OCI-LY7 (cell line): ENCODE results near the gene COBL. TPM values are rescaled to one million over a fixed set of nuclear protein-coding genes. Genes with fewer than 3 reads are reported as not detected.

Experiments used
- BruUV-seq: library from RNA; stranded (reverse); fragments of 400-500 nt; replicated peaks from 2 replicates; lab custom pipeline; 2021; lab: Mats Ljungman, UMichigan
- CTCF ChIA-PET: fragments of 300-600 bp; sonication (Branson Sonifier 250); formaldehyde crosslinking; loops from one replicate; lab custom pipeline; 2022; ENCODE audit warnings: antibody characterized with exemption; ENCODE audit not compliant: unreplicated experiment; lab: Charles Lee
- POLR2A ChIA-PET: fragments of 300-600 bp; sonication (Branson Sonifier 250); formaldehyde crosslinking; loops from one replicate; lab custom pipeline; 2022; ENCODE audit warnings: antibody characterized with exemption; lab: Charles Lee
- DNase-seq: peaks from one replicate; pipeline ENCODE4 v3.0.0-alpha.2; 2015; ENCODE audit warnings: low spot score
- H2AFZ ChIP-seq: fragments of 200-600 bp; sonication (generic), shearing (Covaris generic); 2 replicates; pipeline ENCODE4 v1.6.1; 2014; ENCODE audit warnings: mild to moderate bottlenecking, antibody characterized with exemption, low read length, moderate library complexity
- H3K27ac ChIP-seq: fragments of 200-600 bp; sonication (generic); 2 replicates; pipeline ENCODE4 v1.5.1; 2014; ENCODE audit warnings: mixed run types, low read depth, mild to moderate bottlenecking, moderate library complexity, low read length, inconsistent platforms; ENCODE audit not compliant: poor library complexity, severe bottlenecking
- H3K36me3 ChIP-seq: fragments of 200-600 bp; sonication (generic); 2 replicates; pipeline ENCODE4 v1.6.1; 2014; ENCODE audit warnings: mild to moderate bottlenecking, antibody characterized with exemption, low read length, moderate library complexity, mixed read lengths; ENCODE audit not compliant: insufficient read depth
- H3K4me1 ChIP-seq: fragments of 200-600 bp; sonication (generic); 2 replicates; pipeline ENCODE4 v1.5.1; 2014; ENCODE audit warnings: mild to moderate bottlenecking, low read length; ENCODE audit not compliant: insufficient read depth, poor library complexity, severe bottlenecking
- H3K4me2 ChIP-seq: fragments of 200-600 bp; sonication (generic); 2 replicates; pipeline ENCODE4 v1.6.1; 2014; ENCODE audit warnings: mild to moderate bottlenecking, low read length
- H3K4me3 ChIP-seq: fragments of 200-600 bp; sonication (generic); 2 replicates; pipeline ENCODE4 v1.5.1; 2014; ENCODE audit warnings: mild to moderate bottlenecking, low read depth, low read length; ENCODE audit not compliant: poor library complexity, severe bottlenecking
- H3K79me2 ChIP-seq: fragments of 200-600 bp; sonication (generic); 2 replicates; pipeline ENCODE4 v1.6.1; 2016; ENCODE audit warnings: low read depth, mild to moderate bottlenecking, low read length, moderate library complexity, mixed read lengths; ENCODE audit not compliant: insufficient read depth
- H3K9me2 ChIP-seq: fragments of 200-600 bp; sonication (generic); 2 replicates; pipeline ENCODE4 v1.6.1; 2016; ENCODE audit warnings: mild to moderate bottlenecking, low read length, mixed read lengths; ENCODE audit not compliant: insufficient read depth
- H3K9me3 ChIP-seq: fragments of 200-600 bp; sonication (generic); 2 replicates; pipeline ENCODE4 v1.6.1; 2014; ENCODE audit warnings: mild to moderate bottlenecking, mixed run types, low read length, mixed read lengths
- H4K20me1 ChIP-seq: fragments of 200-600 bp; sonication (generic); 2 replicates; pipeline ENCODE4 v1.6.1; 2014; ENCODE audit warnings: mild to moderate bottlenecking, antibody characterized with exemption, low read length, moderate library complexity, mixed read lengths; ENCODE audit not compliant: insufficient read depth
- EZH2phosphoT487 ChIP-seq: fragments of 200-600 bp; sonication (generic); IDR thresholded peaks from 2 replicates; pipeline ENCODE4 v1.6.1; 2018; ENCODE audit warnings: low read depth, borderline replicate concordance, mild to moderate bottlenecking, mixed run types, antibody characterized with exemption, low read length, moderate library complexity, mixed read lengths
- intact Hi-C: fragments of 100-400 bp; cut with micrococcal nuclease; formaldehyde crosslinking; loops from one replicate; pipeline ENCODE4 v1.10.0; 2022; ENCODE audit not compliant: unreplicated experiment
- total RNA-seq, 2 experiments: library from RNA; depleted of rRNA in 1 of 2; stranded (reverse); fragments of >200 nt in 1 of 2; shearing (Covaris generic) in 1 of 2; gene quantifications; 2 replicates each; pipeline ENCODE4 v1.2.3, GENCODE V29; 2014 to 2022
- TF ChIP-seq, protein P1 (sequence below): fragments of 200-600 bp; sonication (generic); conservative IDR thresholded peaks from 2 replicates; pipeline ENCODE4 v1.5.1; 2014; ENCODE audit warnings: mild to moderate bottlenecking, antibody characterized with exemption, low read length, moderate library complexity, mixed read lengths

The COBL gene
- total RNA-seq, 2 experiments from 2014 or later, result not detected

- H3K27ac ChIP-seq, result no peak overlapping the region
- TF ChIP-seq, protein P1, sequence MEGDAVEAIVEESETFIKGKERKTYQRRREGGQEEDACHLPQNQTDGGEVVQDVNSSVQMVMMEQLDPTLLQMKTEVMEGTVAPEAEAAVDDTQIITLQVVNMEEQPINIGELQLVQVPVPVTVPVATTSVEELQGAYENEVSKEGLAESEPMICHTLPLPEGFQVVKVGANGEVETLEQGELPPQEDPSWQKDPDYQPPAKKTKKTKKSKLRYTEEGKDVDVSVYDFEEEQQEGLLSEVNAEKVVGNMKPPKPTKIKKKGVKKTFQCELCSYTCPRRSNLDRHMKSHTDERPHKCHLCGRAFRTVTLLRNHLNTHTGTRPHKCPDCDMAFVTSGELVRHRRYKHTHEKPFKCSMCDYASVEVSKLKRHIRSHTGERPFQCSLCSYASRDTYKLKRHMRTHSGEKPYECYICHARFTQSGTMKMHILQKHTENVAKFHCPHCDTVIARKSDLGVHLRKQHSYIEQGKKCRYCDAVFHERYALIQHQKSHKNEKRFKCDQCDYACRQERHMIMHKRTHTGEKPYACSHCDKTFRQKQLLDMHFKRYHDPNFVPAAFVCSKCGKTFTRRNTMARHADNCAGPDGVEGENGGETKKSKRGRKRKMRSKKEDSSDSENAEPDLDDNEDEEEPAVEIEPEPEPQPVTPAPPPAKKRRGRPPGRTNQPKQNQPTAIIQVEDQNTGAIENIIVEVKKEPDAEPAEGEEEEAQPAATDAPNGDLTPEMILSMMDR, result no peak
- TF ChIP-seq EZH2phosphoT487, result no peak
- DNase-seq, result no peak
- no peaks in the 10 kb centered on the region for H3K79me2 ChIP-seq
- ChIA-PET CTCF (no interaction called here), POLR2A (interaction anchor here (1.1 kb wide), 1 partner anchor 69 kb away, joined by 3 read pairs; no protein-coding TSS in a partner anchor)
- intact Hi-C loops, result no loop called here
- H3K9me3 ChIP-seq, result no peaks in the 10 kb centered on the region
- BruUV-seq, result no TSS peak
- H3K9me2 ChIP-seq, result no peaks in the 10 kb centered on the region
- no peaks in the 10 kb centered on the region for H3K4me1 ChIP-seq
- H3K4me3 ChIP-seq, result no peak overlapping the region
- H3K36me3 ChIP-seq, result no peaks in the 10 kb centered on the region
- no peaks in the 10 kb centered on the region for H4K20me1 ChIP-seq
- H3K4me2 ChIP-seq, result no peak overlapping the region
- H2AFZ ChIP-seq, result no peak overlapping the region
These were observed 295.7 kb downstream of the COBL start for GRCh38 chr7:51020944-51021343.

- H3K4me1 ChIP-seq, result no peaks in the 10 kb centered on the region
- TF ChIP-seq, protein P1, result no peak
- TF ChIP-seq EZH2phosphoT487, result no peak
- intact Hi-C loops, result no loop called here
- no peaks in the 10 kb centered on the region for H3K9me2 ChIP-seq
- no peak overlapping the region for H3K4me3 ChIP-seq
- ChIA-PET POLR2A (interaction anchor here (1.1 kb wide), 1 partner anchor 69 kb away, joined by 3 read pairs; no protein-coding TSS in a partner anchor), CTCF (interaction anchor here (0.7 kb wide), 1 partner anchor 11 kb away, joined by 4 read pairs; no protein-coding TSS in a partner anchor)
- H3K27ac ChIP-seq, result no peak overlapping the region
- no peaks in the 10 kb centered on the region for H4K20me1 ChIP-seq
- no TSS peak for BruUV-seq
- DNase-seq, result no peak
- H3K36me3 ChIP-seq, result no peaks in the 10 kb centered on the region
- H3K4me2 ChIP-seq, result no peak overlapping the region
- H2AFZ ChIP-seq, result no peak overlapping the region
- no peaks in the 10 kb centered on the region for H3K79me2 ChIP-seq
- no peaks in the 10 kb centered on the region for H3K9me3 ChIP-seq
These were observed 296.4 kb downstream of the COBL start for GRCh38 chr7:51019891-51020870.
